Measurements from ENCODE around the gene CTSZ.

Gene CTSZ

GRCh38 chr20:59030911-59031563 is 24.0 kb upstream of the CTSZ start:
- no peak for FAIRE-seq

GRCh38 chr20:59028812-59029211 is 21.8 kb upstream of the CTSZ start:
- FAIRE-seq: no peak

GRCh38 chr20:59027741-59028320 is 20.8 kb upstream of the CTSZ start:
- FAIRE-seq: no peak

- FAIRE-seq: no peak
Measured at GRCh38 chr20:59026904-59027740, 20.1 kb upstream of the CTSZ start.

- no peak for FAIRE-seq
Measured at GRCh38 chr20:59025511-59025910, 18.5 kb upstream of the CTSZ start.

GRCh38 chr20:59025086-59025485 is 18.0 kb upstream of the CTSZ start:
- no peak for FAIRE-seq

GRCh38 chr20:59024111-59024530 is 17.1 kb upstream of the CTSZ start:
- no peak for FAIRE-seq

- no peak for FAIRE-seq
Measured at GRCh38 chr20:59023616-59024015, 16.6 kb upstream of the CTSZ start.

GRCh38 chr20:59022754-59023153 is 15.7 kb upstream of the CTSZ start:
- FAIRE-seq: no peak

GRCh38 chr20:59020938-59021551 is 14.0 kb upstream of the CTSZ start:
- FAIRE-seq: no peak

GRCh38 chr20:59019217-59019616 is 12.2 kb upstream of the CTSZ start, which contains the start of gene TUBB1:
TSS of gene TUBB1 (plus strand) at chr20:59019429. CDS start at chr20:59019523, 94 bp downstream.
- no peak for FAIRE-seq

- FAIRE-seq: no peak
Measured at GRCh38 chr20:59018817-59019216, 11.8 kb upstream of the CTSZ start.

GRCh38 chr20:59017493-59018231 is 10.6 kb upstream of the CTSZ start:
- FAIRE-seq: no peak

- no peak for FAIRE-seq
Measured at GRCh38 chr20:59016795-59017492, 9.9 kb upstream of the CTSZ start.

- no peak for FAIRE-seq
Measured at GRCh38 chr20:59015812-59016711, 9.0 kb upstream of the CTSZ start.

- no peak for FAIRE-seq
Measured at GRCh38 chr20:59015411-59015810, 8.4 kb upstream of the CTSZ start.

- no peak for FAIRE-seq
Measured at GRCh38 chr20:59014680-59015389, 7.8 kb upstream of the CTSZ start.

- no peak for FAIRE-seq
Measured at GRCh38 chr20:59013959-59014608, 7.0 kb upstream of the CTSZ start.

GRCh38 chr20:59013031-59013951 is 6.2 kb upstream of the CTSZ start:
- no peak for FAIRE-seq

Measured in G401.6 (cell line).